Retina (tissue), 1 donor: Measurements from ENCODE around the gene PICALM.

Experiments used
- DNase-seq: peaks from one replicate; pipeline ENCODE4 v3.0.0-alpha.2; 2016

Gene PICALM

GRCh38 chr11:86079421-86079820, 10.5 kb upstream of the PICALM start:
- no peak for DNase-seq

- DNase-seq: no peak
Measured at GRCh38 chr11:86073948-86074347, 5.1 kb upstream of the PICALM start.

DNA sequence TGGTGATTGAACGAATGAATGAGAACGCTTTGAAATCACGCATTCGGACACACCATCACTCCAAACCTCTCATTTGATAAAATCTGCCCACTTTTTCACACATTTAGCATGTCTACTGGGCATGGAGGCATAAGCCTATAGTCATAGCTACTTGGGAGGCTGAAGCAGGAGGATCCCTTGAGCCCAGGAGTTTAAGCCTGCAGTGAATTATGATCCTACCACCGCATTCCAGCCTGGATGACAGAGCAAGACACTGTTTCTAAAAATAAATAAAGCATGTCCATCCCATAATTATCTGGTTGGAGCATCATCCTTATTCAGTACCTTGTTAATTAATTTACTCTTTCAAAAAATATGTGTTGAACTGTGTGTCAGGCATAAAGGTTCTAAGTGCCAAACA, 3.3 kb upstream of the PICALM start:
- no peak for DNase-seq

DNA sequence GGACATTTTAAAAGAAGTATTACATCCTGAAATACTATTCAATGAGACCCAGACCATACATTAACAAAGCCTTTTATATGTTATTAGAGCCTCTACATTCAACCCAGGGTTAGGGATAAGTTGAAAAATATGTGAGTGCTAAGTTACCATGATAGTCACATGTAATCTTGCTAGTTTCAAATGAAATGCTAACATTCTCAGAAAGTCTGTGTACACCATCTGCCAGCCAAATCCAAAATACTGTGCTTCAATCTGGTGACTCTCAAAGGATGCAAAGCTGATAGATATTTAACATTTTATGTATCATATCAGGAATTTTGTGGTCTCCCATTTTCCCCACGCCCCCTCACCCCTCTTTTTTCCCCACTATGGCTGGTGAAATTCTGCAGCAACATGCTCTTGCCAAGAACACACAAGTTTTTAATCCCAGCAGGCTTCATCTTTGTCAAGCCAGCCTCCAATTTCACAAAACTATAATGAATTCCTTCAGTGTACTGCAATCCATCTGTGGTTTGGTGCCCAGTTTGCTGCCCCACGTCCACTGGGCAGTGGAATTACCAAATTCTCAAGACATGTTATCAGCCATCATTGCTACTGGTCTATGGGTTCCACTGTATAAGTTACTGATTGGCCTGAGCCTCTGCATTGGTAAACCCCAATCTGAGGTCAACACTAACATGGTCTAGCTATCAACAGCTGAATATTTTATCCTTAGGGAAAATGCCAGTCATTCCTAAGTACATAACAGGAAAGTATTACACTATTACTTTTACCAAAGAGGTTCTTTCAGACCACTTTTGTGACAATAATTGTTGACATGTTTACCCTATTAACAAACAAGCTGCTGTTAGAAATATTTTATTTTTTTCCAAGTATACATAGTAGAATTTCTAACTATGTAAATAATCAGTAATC, 1.5 kb upstream of the PICALM start:
- no peak for DNase-seq

DNA sequence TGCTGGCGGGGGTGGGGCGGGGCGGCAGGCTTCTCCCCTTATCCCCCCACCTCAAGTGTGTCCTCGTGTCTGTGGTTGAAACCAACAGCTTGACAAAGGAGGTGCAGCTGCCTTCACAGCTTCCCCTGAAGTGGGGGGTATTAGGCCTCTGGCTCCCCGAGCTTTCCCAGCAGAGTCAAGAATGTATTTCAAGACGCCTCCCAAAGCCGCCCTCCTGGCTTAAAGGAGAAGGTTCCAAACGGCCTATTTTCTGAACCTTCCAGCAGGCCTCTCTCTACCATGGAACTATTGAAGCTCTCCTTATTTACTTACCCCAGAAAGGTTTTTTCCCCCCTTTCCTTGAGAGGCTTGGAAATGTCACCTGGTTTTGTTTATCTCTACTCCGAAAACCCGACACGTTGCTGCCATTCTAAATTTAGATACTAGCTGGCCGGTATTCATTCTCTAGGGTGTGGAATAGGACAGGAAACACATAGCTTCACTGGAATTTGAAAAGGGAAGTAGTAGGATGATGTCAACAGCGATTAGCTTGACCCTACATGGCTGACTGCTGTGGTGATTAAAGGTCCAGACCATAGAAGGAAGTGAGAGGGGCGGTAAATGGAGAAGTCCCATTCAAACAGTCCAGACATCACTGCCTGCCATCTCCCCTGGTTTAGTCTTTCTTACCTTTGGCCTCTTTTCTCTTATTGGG, 671 bp upstream of the PICALM start:
- no peak for DNase-seq

DNA sequence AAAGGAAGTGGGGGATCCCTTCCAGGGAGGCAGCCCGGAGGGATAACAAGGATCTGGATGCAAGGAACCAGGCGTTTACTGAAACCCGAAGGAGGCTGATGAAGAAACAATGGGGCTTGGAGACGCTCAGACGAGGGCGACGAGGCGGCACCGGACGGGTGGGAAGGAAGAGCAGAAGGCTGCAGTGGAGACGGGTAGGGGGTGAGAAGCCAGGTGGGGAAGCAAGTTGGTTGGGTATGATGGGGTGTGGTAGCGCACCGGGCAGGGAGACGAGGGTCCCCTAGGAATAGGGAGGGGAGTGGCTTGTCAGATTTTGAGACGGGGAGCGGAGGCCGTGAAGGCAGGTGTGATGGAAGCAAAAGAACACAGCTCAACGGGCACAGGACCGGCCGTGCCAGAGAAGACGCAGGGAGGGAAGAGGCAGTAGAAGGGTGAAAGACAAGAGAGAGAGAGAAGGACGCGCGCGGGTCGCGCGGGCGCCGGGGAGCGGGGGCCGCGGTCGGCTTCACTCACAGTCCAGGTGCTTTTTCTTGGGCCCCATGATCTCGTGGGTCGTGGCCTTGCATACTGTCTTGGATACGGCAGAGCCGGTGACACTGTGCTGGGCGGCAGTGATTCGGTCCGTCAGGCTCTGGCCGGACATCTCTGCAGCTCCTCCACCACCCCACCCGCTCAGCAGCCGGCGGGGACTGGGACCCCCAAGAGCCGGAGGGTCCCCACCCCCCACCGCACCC, 579 bp downstream of the PICALM start:
- peak; percentile 83 for DNase-seq

- no peak for DNase-seq
Measured at GRCh38 chr11:86067851-86068137, 1.1 kb downstream of the PICALM start.

GRCh38 chr11:86067009-86067850, 1.7 kb downstream of the PICALM start:
- DNase-seq: peak; percentile 15

DNA sequence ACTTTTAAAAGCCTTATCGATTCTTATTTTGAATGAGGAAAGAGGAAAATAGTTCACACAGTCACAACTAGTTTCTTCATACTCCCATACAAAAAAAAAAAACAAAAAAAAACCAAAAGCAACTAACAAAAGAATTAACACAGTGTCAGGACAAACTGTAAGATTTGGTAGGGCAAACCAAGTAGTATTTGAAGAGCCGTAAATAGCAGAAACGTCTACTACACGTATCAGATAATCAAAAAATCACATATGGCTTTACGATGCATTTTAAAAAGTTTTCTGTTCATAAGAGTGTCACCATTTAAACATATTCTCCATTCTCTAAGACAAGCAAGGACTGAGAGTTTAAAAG, 2.3 kb downstream of the PICALM start:
- DNase-seq: no peak

- DNase-seq: no peak
Measured at GRCh38 chr11:86066033-86066432, 2.9 kb downstream of the PICALM start.

- no peak for DNase-seq
Measured at GRCh38 chr11:86064220-86064803, 4.6 kb downstream of the PICALM start.

- no peak for DNase-seq
Measured at GRCh38 chr11:86063536-86063935, 5.3 kb downstream of the PICALM start.

- DNase-seq: no peak
Measured at GRCh38 chr11:86062719-86063118, 6.2 kb downstream of the PICALM start.

DNA sequence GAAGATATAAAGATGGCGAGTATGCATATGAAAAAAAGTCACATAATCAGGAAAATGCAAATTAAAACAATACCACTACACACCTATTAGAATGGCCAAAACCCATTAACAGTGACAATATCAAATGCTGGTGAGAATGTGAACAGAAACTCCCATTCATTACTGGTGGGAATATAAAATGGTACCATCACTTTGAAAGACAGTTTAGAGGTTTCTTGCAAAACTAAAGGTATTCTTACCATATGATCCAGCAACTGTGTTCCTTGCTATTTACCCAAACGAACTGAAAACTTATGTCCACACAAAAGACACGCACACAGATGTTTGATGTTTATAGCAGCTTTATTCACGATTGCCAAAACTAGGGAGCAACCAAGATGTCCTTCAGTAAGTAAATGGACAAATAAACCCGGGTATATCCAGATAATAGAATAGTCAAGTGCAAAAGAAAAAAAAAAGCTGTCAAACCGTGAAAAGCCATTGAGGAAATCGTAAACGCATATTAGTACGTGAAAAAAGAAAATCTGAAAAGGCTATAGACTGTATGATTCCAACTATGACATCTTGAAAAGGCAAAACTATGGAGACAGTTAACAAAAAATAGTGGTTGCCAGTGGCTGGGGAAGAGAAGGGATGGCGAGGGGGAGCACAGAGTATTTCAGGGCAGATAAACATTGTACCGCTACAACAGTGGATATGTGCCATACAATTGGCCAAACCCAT, 7.2 kb downstream of the PICALM start:
- DNase-seq: no peak

DNA sequence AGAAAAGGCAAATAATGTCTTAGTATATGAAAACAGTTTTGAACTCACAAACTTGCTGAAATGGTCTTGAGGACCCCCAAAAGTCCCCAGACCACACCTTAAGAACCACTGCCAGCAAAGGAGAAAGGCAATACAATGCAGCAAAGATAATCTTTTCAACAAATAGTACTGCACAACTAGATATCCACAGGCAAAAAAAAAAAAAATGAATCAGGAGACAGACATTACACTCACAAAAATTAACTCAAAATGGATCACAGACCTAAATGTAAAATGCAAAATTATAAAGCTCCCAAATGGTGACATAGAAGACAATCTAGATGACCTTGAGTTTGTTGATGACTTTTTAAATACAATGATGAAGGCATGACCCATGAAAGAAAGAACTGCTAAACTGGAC, 8.3 kb downstream of the PICALM start:
- no peak for DNase-seq

- no peak for DNase-seq
Measured at GRCh38 chr11:86058360-86058759, 10.5 kb downstream of the PICALM start.

DNA sequence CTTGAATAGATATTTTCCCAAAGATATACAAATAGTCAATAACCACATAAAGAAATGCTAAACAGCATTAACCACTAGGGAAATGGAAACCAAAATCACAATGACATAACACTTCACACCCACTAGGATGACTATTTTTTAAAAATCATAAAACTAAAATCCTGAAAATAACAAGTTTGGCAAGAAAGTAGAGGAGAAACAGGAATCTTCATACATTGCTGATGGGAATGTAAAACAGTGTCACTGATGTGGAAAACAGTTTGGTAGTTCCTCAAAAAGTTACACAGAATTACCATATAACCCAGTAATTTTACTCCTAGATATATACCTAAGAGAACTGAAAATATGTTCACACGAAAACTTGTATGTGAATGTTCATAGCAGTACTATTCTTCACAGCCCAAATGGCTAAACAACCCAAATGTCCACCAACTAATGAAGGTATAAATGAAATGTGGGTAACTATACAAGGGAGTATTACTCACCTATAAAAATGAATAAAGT, 12.5 kb downstream of the PICALM start:
- DNase-seq: no peak

- DNase-seq: no peak
Measured at GRCh38 chr11:86052693-86053641, 15.9 kb downstream of the PICALM start.

DNA sequence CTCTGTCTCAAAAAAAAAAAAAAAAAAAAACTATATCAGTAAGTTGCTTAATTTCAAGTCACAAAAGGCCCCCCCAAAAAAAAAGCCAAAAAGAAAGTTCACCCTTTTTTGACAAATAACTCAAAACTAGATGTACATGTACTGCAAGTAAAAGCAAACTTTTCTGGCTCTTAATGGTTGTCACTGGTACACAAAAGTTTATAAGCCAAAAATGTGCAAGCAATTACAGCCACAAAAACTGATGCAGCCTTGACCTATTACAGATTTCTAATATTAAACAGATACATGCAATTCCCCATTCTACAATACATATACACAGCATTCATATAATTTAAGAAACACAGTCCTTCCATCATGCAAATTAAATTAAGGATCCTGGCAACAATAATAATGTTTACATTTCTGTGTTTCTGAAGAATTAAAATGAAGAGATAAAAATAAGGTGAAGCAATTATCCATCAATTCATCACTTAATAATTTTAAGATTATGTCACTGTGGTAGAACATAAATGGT, 18.6 kb downstream of the PICALM start:
- DNase-seq: no peak
